ENCODE measurements around the gene MEI4.

Gene MEI4

GRCh38 chr6:77624515-77624914 lies 28.3 kb upstream of the MEI4 start:
- DNase-seq (ENCODE audit: low read depth), result no peak
- no peak overlapping the region for H3K4me3 ChIP-seq (ENCODE audit: low read depth, low read length)
- TF ChIP-seq, protein P1, sequence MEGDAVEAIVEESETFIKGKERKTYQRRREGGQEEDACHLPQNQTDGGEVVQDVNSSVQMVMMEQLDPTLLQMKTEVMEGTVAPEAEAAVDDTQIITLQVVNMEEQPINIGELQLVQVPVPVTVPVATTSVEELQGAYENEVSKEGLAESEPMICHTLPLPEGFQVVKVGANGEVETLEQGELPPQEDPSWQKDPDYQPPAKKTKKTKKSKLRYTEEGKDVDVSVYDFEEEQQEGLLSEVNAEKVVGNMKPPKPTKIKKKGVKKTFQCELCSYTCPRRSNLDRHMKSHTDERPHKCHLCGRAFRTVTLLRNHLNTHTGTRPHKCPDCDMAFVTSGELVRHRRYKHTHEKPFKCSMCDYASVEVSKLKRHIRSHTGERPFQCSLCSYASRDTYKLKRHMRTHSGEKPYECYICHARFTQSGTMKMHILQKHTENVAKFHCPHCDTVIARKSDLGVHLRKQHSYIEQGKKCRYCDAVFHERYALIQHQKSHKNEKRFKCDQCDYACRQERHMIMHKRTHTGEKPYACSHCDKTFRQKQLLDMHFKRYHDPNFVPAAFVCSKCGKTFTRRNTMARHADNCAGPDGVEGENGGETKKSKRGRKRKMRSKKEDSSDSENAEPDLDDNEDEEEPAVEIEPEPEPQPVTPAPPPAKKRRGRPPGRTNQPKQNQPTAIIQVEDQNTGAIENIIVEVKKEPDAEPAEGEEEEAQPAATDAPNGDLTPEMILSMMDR (conservative IDR thresholded peaks at IDR 0.05; ENCODE audit: low read depth, low read length), result no peak

- TF ChIP-seq, protein P1 (conservative IDR thresholded peaks at IDR 0.05; ENCODE audit: low read depth, low read length), result no peak
- no peak overlapping the region for H3K4me3 ChIP-seq (ENCODE audit: low read depth, low read length)
- DNase-seq (ENCODE audit: low read depth), result no peak
These were observed 26.4 kb upstream of the MEI4 start for GRCh38 chr6:77626426-77626825.

DNA sequence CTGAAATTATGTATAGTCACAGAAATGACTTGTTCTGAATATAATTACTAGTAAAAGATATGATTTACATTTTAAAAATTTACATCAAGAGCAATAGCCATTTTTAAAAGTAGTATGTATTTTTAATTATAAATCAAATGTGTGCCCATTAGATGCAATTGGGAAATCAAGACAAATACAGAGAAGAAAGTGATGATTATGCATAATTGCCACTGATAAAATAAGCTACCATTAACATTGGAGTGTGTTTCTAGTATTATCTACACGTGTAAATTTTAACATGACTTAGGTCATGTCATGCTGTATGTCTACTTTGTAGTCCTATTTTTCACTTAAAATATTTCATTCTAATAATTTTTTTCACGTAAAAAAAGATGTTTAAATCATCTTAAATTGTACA lies 22.8 kb upstream of the MEI4 start:
- TF ChIP-seq, protein P1 (conservative IDR thresholded peaks at IDR 0.05; ENCODE audit: low read depth, low read length), result no peak
- no peak for DNase-seq (ENCODE audit: low read depth)
- H3K4me3 ChIP-seq (ENCODE audit: low read depth, low read length), result no peak overlapping the region

- DNase-seq (ENCODE audit: low read depth), result peak; percentile 23
- H3K4me3 ChIP-seq (ENCODE audit: low read depth, low read length), result no peak overlapping the region
- TF ChIP-seq, protein P1 (conservative IDR thresholded peaks at IDR 0.05; ENCODE audit: low read depth, low read length), result no peak
These were observed 19.4 kb upstream of the MEI4 start for GRCh38 chr6:77633471-77633870.

- DNase-seq (ENCODE audit: low read depth), result peak; percentile 61
- TF ChIP-seq, protein P1 (conservative IDR thresholded peaks at IDR 0.05; ENCODE audit: low read depth, low read length), result no peak
These were observed 18.7 kb upstream of the MEI4 start for GRCh38 chr6:77633993-77634715.

GRCh38 chr6:77638129-77638830 lies 14.6 kb upstream of the MEI4 start:
- no peak overlapping the region for H3K4me3 ChIP-seq (ENCODE audit: low read depth, low read length)
- TF ChIP-seq, protein P1 (conservative IDR thresholded peaks at IDR 0.05; ENCODE audit: low read depth, low read length), result no peak
- DNase-seq (ENCODE audit: low read depth), result no peak

More at GRCh38 chr6:77633993-77634715, 18.7 kb upstream of the MEI4 start:
- H3K4me3 ChIP-seq (ENCODE audit: low read depth, low read length), result no peak overlapping the region
